GM21528 (cell line): ENCODE results near the gene SAMHD1.
"Not testable (repeated sequence)": the region's sequence is repeated elsewhere in the genome, so short reads cannot be mapped to it uniquely, and the experiment has no call there.

Experiments used
- ATAC-seq: cut with Tn5 transposase; IDR thresholded peaks from one replicate; pipeline ENCODE4 v1.9.1; 2021; ENCODE audit warnings: mild to moderate bottlenecking, moderate library complexity; ENCODE audit not compliant: unreplicated experiment, low FRiP score

The SAMHD1 gene

DNA sequence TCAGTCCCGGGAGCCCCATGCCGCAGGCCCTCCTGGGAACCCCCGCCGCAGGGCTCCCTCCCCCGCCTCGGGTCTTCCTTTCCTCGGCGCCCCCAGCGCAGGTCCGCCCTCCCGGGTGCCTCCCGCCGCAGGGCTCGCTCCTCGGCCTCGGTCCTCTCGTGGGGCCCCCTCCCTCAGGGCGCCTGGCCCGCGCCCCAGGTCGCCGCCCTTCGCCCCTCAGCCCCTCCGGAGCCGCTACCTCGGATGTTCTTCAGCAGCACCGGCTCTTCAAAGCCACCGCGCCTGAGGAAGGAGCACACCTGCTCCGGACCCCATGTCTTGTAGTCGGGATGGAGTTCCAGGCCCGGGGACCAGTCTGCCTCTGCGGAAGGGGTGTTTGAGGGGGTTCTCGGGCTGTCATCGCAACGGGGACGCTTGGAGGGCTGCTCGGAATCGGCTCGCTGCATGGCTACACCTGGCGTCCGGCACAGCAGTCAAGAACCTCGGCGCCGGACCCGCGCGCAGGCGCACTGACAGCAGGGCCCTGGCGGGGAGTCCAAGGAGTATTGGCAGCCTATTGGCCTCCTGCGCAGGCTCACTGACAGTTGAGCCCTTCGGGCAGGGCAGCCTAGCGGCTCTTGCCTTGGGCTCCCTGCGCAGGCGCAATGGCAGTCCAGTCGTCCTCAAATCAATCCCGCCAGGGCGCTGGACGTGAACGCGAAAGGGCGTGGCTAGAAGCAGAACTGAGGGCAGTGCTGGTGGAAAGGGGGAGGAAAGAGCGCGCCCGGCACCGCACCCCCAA is at the start of gene SAMHD1:
Gene SAMHD1 (minus strand): TSS at position 511 of the 781 bp plus-strand sequence. CDS start 65 bp downstream, at position 446.
- ATAC-seq: peak; percentile 83

DNA sequence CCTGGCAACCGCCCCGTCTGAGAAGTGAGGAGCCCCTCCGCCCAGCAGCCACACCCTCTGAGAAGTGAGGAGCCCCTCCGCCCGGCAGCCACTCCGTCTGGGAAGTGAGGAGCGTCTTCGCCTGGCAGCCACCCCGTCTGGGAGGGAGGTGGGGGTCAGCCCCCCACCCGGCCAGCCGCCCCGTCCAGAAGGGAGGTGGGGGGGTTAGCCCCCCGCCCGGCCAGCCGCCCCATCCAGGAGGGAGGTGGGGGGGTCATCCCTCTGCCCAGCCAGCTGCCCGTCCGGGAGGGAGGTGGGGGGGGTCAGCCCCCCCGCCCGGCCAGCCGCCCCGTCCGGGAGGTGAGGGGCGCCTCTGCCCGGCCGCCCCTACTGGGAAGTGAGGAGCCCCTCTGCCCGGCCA is 48.7 kb upstream of the SAMHD1 start:
- ATAC-seq: not testable (repeated sequence)

GRCh38 chr20:36998652-36999051 is 47.1 kb upstream of the SAMHD1 start:
- no peak for ATAC-seq

GRCh38 chr20:36997121-36997520 is 45.6 kb upstream of the SAMHD1 start:
- ATAC-seq: no peak

DNA sequence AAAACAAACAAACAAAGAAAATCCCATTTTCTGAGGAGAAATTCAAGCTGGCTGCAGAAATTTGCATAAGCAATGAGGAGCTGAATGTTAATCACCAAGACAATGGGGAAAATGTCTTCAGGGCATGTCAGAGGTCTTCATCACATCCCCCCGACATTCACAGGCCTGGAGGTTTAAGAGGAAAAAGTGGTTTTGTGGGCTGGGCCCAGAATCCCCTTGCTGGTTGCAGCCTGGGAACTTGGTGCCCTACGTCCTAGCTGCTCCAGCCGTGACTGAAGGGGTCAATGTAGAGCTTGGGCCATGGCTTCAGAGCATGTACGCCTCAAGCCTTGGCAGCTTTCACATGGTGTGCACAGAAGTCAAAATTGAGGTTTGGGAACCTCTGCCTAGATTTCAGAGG is 42.7 kb upstream of the SAMHD1 start:
- not testable (repeated sequence) for ATAC-seq

DNA sequence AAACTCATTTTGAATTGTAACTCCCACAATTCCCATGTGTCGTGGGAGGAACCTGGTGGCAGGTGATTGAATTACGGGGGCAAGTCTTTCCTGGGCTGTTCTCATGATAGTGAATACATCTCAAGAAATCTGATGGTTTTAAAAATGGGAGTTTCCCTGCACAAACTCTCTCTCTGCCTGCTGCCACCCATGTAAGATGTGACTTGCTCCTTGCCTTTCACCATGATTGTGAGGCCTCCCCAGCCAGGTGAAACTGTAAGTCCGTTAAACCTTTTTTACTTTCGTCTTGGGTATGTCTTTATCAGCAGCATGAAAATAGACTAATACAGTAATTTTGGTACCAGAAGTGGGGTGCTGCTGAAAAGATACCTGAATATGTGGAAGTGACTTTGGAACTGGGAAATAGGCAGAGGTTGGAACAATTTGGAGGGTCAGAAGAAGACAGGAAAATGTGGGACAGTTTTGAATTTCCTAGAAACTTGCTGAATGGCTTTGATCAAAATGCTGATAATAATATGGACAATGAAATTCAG is 41.4 kb upstream of the SAMHD1 start:
- no peak for ATAC-seq

GRCh38 chr20:36991703-36992102 is 40.2 kb upstream of the SAMHD1 start:
- no peak for ATAC-seq

DNA sequence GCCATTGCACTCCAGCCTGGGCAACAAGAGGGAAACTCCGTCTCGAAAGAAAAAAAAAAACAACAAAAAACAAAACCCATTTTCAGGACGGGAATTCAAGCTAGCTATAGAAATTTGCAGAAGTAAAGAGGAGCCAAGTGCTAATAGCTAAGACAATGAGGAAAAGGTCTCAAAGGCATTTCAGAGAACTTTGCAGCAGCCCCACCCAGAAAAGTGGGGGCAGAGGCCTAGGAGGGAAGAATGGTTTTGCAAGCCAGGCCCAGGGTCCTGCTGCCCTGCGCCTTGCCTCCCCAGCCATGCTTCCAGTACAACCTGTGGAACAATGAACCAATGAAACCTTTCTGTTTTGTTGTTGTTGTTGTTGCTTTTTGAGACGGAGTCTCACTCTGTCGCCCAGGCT is 38.3 kb upstream of the SAMHD1 start:
- no peak for ATAC-seq

DNA sequence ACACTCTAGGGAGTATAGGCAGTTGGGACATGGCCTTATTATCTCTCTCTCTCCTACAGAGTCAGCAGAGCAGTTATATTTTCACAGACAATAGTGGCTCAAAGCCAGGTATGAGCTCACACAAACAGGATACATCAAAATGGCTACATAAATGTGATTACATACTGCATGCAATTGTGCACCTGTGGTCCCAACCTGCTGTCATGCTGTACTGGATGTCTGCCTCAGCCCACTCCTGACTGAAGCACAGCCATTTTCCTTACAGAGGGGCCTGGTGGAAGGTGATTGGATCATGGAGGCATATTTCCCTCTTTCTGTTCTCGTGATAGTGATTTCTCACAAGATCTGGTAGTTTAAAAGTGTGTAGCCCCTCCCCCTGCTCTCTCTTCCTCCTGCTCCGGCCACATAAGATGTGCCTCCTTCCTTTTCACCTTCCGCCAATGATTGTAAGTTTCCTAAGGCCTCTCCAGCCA is 37.0 kb upstream of the SAMHD1 start:
- ATAC-seq: no peak

DNA sequence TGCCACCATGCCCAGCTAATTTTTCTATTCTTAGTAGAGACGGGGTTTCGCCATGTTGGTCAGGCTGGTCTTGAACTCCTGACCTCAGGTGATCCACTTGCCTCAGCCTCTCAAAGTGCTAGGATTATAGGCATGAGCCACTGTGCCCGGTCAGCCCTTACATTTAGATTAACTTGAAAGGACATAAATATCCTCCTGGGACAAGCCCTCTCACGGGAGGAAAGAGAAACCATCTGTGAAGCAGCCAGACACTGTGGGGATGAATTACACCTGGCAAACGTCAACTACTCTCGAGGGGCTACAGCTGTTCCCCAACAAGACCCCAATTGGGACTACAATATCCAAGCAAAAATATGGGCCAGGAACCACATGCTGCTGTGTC is 32.7 kb upstream of the SAMHD1 start:
- ATAC-seq: no peak

DNA sequence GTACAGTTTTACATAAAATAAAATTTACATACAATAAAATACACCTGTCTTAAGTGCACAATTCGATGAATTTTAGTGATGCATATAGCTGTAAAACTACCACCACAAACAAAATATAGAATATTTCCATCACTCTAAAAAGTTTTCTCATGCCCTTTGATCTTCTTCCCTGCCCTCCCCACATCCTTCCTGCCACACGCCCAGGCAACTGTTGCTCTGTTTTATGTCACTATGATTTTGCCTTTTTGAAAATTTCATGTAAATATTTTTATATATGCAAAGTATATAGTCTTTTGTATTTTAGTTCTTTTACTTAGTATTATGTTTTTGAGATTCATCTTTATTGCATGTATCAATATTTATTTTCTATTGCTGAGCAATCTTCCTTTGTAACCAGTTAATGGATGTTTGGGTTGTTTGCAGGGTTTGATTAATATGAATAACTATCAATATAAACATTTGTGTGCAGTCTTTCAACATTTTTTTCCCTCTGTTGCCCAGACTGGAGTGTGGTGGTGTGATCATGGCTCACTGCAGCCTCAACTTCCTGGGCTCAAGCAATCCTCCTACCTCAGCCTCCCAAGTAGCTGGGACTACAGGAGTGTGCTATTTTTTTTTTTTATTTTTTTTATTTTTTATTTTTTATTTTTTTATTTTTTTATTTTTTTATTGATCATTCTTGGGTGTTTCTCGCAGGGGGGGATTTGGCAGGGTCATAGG is 23.8 kb upstream of the SAMHD1 start:
- ATAC-seq: no peak

- ATAC-seq: no peak
Measured at GRCh38 chr20:36974660-36975059, 23.2 kb upstream of the SAMHD1 start.

GRCh38 chr20:36971103-36971502 is 19.6 kb upstream of the SAMHD1 start:
- ATAC-seq: no peak

GRCh38 chr20:36969478-36970186 is 18.1 kb upstream of the SAMHD1 start:
- no peak for ATAC-seq

DNA sequence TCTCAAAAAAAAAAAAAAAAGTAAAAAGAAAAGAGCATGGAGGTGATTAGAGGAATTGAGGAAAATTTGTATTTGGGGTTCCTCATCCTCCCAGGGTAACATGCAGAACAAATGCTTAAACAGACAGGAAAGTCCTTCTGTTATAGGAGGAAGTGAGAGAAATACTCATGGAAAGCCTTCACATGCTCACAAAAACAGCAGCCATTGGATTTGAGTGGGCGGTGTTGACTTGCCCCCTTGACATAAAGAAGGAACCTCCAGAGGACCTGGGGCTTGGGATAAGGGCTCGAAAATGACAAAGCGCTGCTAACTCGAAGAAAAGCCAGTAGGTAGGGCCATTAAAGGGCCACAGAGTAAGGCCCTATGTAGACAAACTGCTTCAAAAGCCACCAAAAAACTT is 17.5 kb upstream of the SAMHD1 start:
- no peak for ATAC-seq

GRCh38 chr20:36967636-36968035 is 16.1 kb upstream of the SAMHD1 start:
- no peak for ATAC-seq

DNA sequence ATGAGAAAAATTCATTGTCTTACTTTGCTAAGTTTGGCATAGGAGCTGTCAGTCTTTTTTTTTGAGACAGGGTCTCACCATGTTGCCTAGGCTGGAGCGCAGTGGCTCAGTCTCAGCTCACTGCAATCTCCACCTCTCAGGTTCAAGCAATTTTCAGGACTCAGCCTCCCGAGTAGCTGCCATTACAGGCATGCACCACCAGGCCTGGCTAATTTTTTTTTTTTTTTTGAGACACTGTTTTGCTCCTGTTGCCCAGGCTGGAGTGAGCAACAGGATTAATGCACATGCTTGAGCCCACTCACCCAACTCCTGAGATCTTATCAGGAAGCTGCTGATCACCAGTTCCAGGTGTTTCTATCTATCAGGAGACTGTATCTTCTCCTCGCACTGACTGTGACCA is 15.5 kb upstream of the SAMHD1 start:
- not testable (repeated sequence) for ATAC-seq

- ATAC-seq: not testable (repeated sequence)
Measured at GRCh38 chr20:36962354-36962941, 10.9 kb upstream of the SAMHD1 start.

DNA sequence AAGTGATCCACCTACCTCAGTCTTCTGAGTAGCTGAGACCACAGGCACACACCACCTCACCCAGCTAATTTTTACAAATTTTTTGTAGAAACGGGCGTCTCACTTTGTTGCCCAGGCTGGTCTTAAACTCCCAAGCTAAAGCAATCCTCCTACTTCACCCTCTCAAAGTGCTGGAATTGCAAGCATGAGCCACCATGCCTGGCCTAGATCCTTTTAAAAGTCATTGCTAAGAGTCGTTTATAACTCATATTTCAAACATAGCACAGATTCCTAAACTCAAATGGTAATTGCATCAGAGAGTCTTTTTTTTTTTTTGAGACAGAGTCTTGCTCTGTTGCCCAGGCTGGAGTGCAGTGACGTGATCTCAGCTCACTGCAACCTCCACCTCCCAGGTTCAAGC is 7.7 kb upstream of the SAMHD1 start:
- ATAC-seq: no peak

GRCh38 chr20:36957875-36958667 is 6.6 kb upstream of the SAMHD1 start:
- ATAC-seq: no peak
